Hepatocyte (in vitro differentiated cells): ENCODE data around the gene CHN1.

Experiments
- CTCF ChIP-seq: fragments of 200-600 bp; sonication (generic); IDR thresholded peaks from 2 replicates; pipeline ENCODE4 v1.5.1; 2016; ENCODE audit warnings: antibody characterized with exemption, mild to moderate bottlenecking; ENCODE audit not compliant: poor library complexity
- EZH2 ChIP-seq: fragments of 200-600 bp; sonication (generic); IDR thresholded peaks from 2 replicates; pipeline ENCODE4 v1.6.1; 2016; ENCODE audit warnings: antibody characterized with exemption, mild to moderate bottlenecking, borderline replicate concordance
- EZH2phosphoT487 ChIP-seq: fragments of 200-600 bp; sonication (generic); IDR thresholded peaks from one replicate; pipeline ENCODE4 v1.6.1; 2018; ENCODE audit warnings: antibody characterized with exemption, mild to moderate bottlenecking, low read depth, moderate library complexity; ENCODE audit not compliant: unreplicated experiment, severe bottlenecking

DNA sequence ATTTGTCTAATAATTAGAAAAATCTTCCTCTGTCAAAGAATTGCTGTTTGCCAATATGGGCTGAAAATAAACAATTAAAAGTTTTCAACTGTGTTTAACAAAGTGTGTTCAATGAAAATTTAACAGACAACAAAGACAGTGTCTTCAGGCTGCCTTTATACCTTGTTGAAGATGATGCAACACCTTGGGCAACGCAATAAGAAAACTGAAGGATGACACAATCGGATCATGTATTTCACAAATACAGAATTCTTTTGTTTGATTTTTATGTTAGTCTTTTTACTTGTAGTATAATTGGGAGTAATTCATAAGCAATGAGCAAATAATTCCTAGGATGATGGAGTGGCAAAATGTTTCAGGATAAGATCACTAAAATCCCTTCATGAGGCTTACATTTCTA is 27.8 kb downstream of the CHN1 start:
- TF ChIP-seq CTCF = no peak
- no peak for TF ChIP-seq EZH2
- TF ChIP-seq EZH2phosphoT487 = no peak
